ENCODE data around the gene DNTTIP2.
"Not testable (repeated sequence)": the region's sequence is repeated elsewhere in the genome, so short reads cannot be mapped to it uniquely, and the experiment has no call there.

Gene DNTTIP2

GRCh38 chr1:93878889-93879586, at the start of gene DNTTIP2:
Gene DNTTIP2, minus strand, starts transcription at chr1:93879206. Its CDS starts 58 bp downstream, at chr1:93879148.
- peak; percentile 97 for DNase-seq

- DNase-seq, result no peak
Observed at GRCh38 chr1:93925206-93925605, 46.2 kb upstream of the DNTTIP2 start.

- no peak for DNase-seq
Observed at GRCh38 chr1:93919780-93920179, 40.8 kb upstream of the DNTTIP2 start.

- DNase-seq, result no peak
Observed at GRCh38 chr1:93917302-93917701, 38.3 kb upstream of the DNTTIP2 start.

- DNase-seq, result not testable (repeated sequence)
Observed at GRCh38 chr1:93910880-93911279, 31.9 kb upstream of the DNTTIP2 start.

- no peak for DNase-seq
Observed at GRCh38 chr1:93910305-93910704, 31.3 kb upstream of the DNTTIP2 start.

- DNase-seq, result peak; percentile 95
Observed at GRCh38 chr1:93909146-93910050, 30.4 kb upstream of the DNTTIP2 start, which contains the start of gene GCLM. Gene GCLM, minus strand, starts transcription at chr1:93909430. Its CDS starts 267 bp downstream, at chr1:93909163.

GRCh38 chr1:93908394-93909145, 29.6 kb upstream of the DNTTIP2 start:
- DNase-seq, result peak; percentile 60

GRCh38 chr1:93907718-93908117, 28.7 kb upstream of the DNTTIP2 start:
- peak; percentile 5 for DNase-seq

GRCh38 chr1:93906480-93906879, 27.5 kb upstream of the DNTTIP2 start:
- no peak for DNase-seq

- DNase-seq, result no peak
Observed at GRCh38 chr1:93905734-93906133, 26.7 kb upstream of the DNTTIP2 start.

GRCh38 chr1:93905051-93905450, 26.0 kb upstream of the DNTTIP2 start:
- no peak for DNase-seq

GRCh38 chr1:93904228-93904627, 25.2 kb upstream of the DNTTIP2 start:
- no peak for DNase-seq

GRCh38 chr1:93900723-93901504, 21.9 kb upstream of the DNTTIP2 start:
- no peak for DNase-seq

- no peak for DNase-seq
Observed at GRCh38 chr1:93899543-93900207, 20.7 kb upstream of the DNTTIP2 start.

GRCh38 chr1:93888900-93889299, 9.9 kb upstream of the DNTTIP2 start:
- no peak for DNase-seq

- no peak for DNase-seq
Observed at GRCh38 chr1:93882269-93882668, 3.3 kb upstream of the DNTTIP2 start.

GRCh38 chr1:93880731-93881130, 1.7 kb upstream of the DNTTIP2 start:
- DNase-seq, result no peak

GRCh38 chr1:93878501-93878888, 511 bp downstream of the DNTTIP2 start:
- DNase-seq, result no peak

GRCh38 chr1:93877529-93877928, 1.5 kb downstream of the DNTTIP2 start:
- no peak for DNase-seq

- no peak for DNase-seq
Observed at GRCh38 chr1:93876244-93876643, 2.8 kb downstream of the DNTTIP2 start.

Data from retina (tissue), 1 donor.